GM10847 (cell line): ENCODE data around the gene PIGU.

Source experiments
- POLR2A ChIP-seq: IDR thresholded peaks from 2 replicates; pipeline ENCODE4 v1.6.1; 2011; ENCODE audit not compliant: insufficient read length; ENCODE audit errors: extremely low read depth

The PIGU gene

DNA sequence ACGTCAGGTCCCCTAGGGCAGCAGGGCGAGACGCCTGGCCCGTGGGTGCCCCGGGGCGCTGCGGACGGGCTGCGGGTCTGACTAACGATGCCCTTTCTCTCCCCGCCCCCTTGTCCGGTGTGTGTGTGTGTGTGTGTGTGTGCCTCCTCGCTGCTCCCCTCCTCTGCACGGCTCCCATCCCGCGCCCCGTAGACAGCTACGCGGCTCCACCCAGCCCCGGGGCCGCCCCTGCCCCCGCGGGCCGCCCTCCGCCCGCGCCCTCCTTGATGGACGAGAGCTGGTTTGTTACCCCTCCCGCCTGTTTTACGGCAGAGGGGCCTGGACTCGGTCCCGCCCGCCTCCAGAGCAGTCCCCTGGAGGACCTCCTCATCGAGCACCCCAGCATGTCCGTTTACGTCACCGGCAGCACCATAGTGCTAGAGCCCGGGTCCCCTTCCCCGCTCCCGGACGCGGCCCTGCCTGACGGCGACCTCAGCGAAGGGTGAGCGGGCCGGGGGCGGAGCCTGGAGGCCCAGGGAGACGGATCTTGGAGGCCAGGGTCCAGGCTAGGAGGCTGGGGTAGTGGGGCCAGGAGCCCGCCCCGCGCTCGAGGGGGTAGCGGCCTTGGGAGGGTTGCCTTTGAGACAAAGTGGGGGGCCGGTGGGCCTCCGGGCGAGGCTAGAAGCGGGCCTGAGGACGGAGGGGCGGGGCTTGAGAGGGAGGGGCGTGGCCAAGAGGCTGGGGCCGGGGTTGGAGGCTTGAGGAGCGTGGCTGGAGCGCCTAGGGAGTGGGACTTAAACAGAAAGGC, 32.3 kb upstream of the PIGU start:
- TF ChIP-seq POLR2A: peak; percentile 13

DNA sequence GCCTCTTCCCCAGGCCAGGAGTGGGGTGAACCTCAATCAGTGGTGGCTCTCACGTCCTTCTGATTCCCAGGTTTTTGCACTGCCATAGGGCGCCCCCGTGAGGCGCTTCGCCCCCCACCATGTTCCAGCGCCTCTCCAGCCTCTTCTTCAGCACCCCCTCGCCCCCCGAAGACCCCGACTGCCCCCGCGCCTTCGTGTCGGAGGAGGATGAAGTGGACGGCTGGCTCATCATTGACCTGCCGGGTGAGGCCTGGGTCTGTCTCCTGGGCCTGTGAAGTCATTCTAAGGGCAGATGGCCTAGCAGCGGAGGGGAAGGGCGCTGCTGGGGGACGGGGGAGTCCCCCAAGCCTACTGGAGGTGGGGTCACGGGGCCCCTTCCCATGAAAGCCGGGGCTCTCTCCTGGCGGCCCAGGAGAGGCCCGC, 31.7 kb upstream of the PIGU start:
- TF ChIP-seq POLR2A: no peak

DNA sequence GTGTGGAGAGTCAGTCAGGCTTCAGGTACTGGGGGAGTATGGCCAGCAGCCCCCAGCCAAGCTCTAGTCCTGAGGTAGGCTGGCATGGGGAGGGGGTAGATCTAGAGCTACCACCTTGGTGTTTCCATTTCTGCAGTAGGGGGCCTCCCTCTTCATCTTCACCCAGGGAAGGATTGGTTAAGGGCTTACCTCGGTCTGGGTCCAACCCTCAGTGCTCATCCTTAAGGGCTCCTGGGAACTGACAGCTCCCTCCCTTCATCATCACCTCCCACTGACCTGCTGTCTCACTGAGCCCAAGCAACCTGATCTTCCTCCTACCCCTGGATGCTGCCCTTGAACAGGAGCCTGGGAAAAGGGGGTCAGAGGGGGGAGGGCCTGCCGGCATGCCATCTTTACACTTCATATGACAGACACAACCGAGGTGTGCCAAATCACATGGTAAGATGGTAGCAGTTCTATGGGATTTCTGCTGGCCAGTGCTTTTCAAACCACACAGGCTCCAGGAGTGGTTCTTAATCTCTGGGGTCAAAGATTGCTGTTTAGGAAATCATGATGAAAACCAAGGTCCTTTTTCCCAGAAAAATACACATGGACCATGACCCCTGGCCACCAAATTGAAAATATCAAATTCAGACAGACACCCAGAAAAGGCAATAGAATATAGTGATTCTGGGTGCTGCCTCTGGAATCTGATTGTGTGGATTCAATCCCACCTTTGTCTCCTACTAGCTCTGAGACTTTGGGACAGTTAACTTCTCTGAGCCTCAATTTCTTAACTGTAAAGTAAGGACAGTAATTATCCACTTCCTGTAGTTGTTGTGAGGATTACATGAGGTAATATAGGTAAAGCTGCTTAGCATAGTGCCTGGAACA, 30.3 kb upstream of the PIGU start:
- no peak for TF ChIP-seq POLR2A

DNA sequence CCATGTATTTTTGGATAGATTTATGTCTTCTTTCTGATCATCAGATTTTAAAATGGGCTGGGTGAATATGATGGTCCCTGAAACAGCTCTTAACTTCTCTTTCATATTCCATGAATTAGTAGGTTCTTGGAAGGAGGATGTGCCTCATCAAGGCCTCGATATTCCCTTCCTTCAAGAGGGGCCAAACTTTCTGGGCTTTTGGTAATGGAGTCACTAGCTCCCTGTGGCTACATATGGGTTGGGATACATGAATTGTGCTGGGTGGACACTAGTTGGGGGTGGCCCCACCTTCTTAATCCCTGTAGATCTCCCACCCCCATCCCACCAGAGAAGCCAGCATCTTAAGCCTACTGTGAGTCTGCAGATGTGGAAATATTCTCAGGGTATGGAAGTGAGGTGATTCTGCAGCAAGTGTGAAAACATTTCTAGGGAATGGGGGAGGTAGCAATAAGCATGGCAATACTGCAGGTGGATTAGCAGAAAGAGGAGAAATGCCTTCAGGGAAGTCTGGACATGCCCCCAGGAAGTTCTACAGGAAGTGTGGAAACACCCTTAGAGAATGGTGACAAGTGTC, 29.5 kb upstream of the PIGU start:
- TF ChIP-seq POLR2A: no peak

DNA sequence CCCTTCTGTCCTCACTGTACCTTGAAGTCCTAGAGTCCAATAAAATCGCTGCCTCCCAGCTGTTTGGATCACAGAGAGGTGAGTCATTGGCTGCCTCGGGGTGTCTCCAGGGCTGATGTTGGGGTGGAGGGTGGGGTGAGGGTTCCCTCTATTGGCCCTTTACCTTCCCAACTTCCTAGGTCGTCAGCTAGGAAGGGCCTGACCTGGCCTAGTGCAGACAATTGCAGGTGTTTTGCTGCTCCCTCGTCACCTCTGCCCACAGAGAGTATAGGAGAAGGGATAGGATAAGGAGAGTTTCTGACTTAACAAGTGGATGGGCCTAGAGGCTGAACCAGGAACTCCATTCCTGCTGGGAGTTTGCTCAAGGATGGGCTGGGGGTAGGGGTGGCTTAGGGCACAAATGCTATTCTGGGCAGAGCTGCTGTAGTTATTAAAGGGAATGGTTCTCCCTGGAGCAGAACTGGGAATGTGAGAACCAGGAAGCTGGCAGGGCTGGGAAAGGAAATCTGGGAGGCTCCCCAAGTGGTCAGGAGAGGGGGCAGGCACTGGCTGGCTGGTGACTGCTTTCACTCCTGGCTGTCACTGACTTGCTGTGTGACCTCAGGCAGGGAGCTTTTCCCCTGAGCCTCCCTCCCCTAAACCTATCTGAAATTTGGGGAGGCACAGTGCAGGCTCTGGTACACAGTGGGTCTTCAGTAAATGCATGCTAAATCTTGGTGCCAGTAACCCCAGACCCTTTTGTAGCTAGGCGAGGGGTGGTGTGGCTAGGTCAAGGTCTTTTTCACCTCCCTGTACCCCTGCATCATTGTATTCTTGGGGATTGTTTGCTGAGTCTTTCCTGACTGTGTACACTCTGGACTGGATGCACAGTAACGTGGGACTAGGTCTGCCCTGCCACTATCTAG, 28.8 kb upstream of the PIGU start:
- no peak for TF ChIP-seq POLR2A

DNA sequence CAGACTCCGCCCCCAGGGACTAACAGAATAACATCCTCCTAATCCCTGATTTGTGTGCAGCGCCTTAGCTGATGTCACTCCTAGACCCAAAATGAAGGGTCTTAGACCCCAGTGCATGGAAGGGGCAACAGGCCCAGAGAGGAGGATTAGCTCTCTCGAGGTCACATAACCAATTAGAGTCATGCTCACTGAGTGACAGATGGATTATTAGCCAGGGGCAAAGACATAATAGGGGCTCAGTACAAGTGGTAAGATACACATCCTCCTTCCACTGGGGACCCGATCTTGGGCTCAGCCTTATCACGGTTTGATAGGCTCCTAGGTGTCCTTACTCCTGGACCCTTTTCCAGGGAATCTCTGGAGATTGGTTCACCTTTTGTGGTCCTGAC, 28.1 kb upstream of the PIGU start:
- no peak for TF ChIP-seq POLR2A

DNA sequence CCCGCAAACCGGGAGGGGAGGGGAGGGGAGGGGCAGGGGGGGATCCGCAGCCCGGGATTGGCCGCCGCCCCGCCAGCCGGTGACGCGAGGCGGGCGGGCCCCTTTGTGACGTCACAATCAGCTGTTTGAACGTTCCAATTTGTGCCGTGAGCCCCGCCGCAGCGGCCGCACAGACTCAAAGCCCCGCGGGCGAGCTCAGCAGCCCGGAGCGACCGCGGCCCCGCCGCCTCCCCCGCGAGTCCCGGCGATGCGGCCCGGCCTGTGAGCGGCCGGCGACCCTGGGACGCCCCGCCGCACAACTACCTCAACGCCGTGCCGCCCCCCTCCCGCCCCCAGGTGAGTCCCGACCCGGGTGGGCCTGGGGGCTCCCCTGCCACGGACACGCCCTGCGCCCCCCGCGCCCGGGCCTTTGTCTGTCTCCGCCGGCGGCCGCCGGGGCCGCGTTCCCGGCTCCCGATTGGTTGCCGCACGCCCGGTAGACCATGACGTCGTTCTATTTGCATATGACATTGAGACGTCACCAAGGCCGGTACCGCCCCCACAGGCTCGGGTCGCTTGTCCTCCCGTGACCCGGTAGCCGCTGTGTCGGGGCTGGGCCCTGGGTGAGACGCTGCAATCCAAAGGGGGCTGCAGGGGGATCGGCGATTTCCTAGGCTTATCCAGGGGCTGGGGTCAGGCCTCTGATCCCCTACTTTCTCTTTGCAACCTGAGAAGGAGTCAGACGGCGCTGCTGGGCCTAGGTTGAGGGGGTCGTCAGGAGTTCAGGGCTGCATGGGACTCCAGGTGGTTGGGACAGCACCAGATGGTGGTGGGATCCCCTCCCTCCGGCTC, 27.5 kb upstream of the PIGU start, which contains the start of gene TP53INP2:
Gene TP53INP2, plus strand, starts transcription at position 168 of the 831 bp plus-strand sequence. CDS start 4,396 bp downstream, outside the sequence.
- peak; percentile 46 for TF ChIP-seq POLR2A

DNA sequence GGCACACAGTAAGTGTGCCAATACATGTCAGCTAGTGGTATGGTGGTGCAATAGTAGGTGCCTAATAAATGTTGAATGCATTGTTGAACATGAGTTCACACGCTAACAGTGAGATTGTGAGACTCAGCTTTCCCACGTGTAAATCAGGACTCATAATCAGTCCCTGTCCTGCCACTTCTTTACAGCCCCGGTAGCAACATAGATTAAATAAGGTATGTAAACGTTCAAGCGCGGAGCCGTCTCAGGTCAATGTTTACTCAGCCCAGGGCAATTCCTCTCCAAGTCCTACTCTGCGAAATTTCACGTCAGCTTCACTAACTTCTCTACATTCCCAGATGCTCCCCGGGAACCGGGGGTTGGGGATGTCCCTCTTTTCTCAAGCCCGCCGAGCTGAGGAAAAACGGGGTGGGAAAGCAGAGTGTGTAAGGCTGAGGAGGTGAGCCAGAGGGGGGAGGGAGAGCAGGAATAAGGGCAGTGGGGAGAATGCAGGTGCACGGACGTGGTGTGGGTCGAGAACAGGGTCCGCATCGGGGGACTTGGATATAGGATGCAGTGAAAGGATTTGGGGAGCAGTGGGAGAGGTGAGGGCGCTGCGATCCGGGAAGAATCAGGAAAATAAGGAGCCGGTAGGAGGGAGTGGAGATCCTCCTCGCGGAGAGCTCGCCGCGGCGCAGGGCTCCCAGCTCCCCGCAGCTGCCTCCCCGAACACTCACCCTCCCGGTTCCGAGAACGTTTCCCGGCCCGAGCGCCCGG, 26.7 kb upstream of the PIGU start:
- no peak for TF ChIP-seq POLR2A

DNA sequence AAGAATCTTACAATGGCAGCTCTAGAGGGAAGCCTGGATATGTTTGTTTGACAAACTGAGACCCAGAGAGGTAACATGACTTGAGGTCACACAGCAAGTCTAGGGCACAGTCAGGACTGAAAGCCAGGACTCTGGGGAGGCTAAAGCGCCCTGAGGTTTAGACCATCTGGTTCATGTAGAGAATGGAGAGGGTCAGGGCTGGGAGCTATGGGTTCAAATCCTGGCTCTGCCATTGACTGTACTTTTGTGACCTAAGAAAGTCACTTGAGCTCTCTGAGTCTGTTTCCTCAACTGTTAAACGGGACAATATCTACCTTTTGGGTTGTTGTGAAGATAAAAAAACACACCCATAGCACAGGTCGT, 26.1 kb upstream of the PIGU start:
- no peak for TF ChIP-seq POLR2A

DNA sequence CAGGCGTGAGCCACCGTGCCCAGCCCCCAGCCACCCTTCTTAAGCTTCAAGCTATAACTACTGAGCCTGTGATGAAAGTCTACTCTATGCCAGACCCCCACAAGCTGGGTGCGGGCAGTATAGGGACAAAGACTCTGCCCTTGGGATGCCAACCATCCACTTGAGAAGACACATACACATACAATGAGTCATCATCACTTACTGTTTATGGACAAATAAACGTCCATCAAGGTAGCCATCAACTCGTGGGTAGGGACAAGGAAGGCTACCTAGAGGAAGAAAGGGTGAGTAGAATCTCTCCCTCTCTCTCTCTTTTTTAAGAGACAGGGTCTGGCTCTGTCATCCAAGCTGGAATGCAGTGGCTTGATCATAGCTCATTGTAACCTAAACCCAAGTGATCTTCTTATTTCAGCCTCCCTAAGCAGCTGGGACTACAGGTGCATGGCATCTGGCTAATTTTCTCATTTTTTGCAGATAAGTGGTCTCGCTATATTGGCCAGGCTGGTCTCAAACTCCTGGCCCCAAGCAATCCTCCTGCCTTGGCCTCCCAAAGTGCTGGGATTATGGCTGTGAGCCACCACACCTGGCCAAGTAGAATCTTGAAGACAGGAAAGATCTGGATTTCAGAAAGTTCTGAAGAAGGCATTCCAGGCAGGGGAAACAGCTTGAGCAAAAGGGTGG, 24.7 kb upstream of the PIGU start:
- no peak for TF ChIP-seq POLR2A

DNA sequence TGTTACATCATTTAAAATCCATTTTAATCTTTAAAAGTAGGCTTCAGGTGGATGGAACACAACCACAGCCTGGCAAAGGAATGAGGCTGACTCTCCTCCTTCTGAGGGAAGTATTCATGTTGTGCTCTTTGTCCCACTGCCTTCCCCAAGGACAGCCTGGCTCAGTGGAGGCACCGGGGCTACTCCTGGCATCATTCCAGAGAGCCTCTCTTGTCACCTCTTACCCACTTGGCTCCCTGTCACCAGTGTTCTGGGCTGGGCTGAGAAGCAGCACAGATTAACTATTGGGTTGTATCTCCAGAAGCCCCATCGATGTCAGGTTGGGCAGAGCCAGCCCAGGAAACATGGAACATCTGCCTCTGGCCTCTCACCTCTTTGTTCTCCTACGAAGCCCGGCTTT, 16.5 kb upstream of the PIGU start:
- no peak for TF ChIP-seq POLR2A

DNA sequence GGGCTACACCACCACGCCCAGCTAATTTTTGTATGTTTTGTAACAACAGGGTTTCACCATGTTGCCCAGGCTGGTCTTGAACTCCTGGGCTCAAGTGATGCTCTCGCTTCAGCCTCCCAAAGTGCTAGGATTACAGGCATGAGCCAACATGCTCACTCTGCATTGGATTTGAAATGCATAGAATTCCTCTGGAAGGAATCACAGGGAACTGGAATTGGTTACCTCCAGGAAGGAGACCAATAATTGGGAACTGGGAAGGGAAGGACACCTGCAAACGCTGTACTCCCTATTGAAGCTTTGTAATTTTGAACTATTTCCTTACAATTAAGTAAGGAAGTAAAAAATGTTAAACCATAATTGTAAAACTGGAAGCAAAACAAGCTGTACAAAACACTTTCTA, 14.9 kb upstream of the PIGU start:
- no peak for TF ChIP-seq POLR2A

DNA sequence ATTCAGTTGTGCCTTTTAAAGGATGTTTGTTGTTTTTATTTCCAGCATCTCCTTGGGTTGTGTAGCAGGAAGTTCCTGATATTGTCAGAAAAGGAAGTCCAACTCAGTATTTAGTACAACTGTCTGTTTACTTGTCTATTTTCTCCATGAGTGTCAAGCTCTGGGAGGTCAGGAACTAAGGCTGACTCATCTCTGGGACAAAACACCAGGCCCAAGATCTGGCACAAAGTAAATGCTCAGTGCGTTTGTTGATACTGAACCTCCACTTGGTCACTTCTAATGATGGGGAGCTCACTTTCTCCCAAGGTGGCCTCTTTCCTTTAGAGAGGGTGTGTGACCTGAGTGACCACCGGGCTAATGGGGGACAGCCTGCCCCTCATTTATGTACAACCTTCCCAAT, 12.6 kb upstream of the PIGU start:
- no peak for TF ChIP-seq POLR2A
